Activated CD8-positive, alpha-beta memory T cell treated with anti-CD3 and anti-CD28 coated beads, Interleukin-2, amount 10 ng/mL, durations not matched to agents 7 days and 5 days (primary cell): ENCODE results near the gene BCL2L11. TPM values are rescaled to one million over a fixed set of nuclear protein-coding genes. Genes with fewer than 3 reads are reported as not detected.

Experiments used
- ATAC-seq: fragments of 150-1000 bp; cut with Tn5 transposase; one replicate; pipeline ENCODE4 v1.10.0; 2021; ENCODE audit warnings: moderate library complexity
- CTCF ChIA-PET: fragments of 350-600 bp; sonication (Branson Sonifier 250); formaldehyde crosslinking; loops from one replicate; lab custom pipeline; 2021; ENCODE audit warnings: antibody characterized with exemption; lab: Charles Lee
- DNase-seq: peaks from one replicate; pipeline ENCODE4 v3.0.0-alpha.2; 2020
- H3K27ac Mint-ChIP-seq: one replicate; pipeline ENCODE4 v1.8.0; 2021; ENCODE audit warnings: mild to moderate bottlenecking, mixed read lengths
- H3K27me3 Mint-ChIP-seq: one replicate; pipeline ENCODE4 v1.8.0; 2021; ENCODE audit warnings: mixed read lengths
- H3K36me3 Mint-ChIP-seq: one replicate; pipeline ENCODE4 v1.8.0; 2021; ENCODE audit warnings: mild to moderate bottlenecking, mixed read lengths
- H3K4me1 Mint-ChIP-seq: one replicate; pipeline ENCODE4 v1.8.0; 2021; ENCODE audit warnings: mixed read lengths
- H3K4me3 Mint-ChIP-seq: one replicate; pipeline ENCODE4 v1.8.0; 2021; ENCODE audit warnings: mild to moderate bottlenecking, moderate library complexity, mixed read lengths
- H3K9me3 Mint-ChIP-seq: one replicate; pipeline ENCODE4 v1.8.0; 2022; ENCODE audit warnings: low read depth, mixed read lengths
- total RNA-seq, 2 experiments: library from RNA; stranded (reverse); gene quantifications; one replicate each; pipeline ENCODE4 v1.2.3, GENCODE V29; 2021

The BCL2L11 gene
- total RNA-seq, 2 experiments from 2014 or later = 11.9 to 46.8 TPM

DNA sequence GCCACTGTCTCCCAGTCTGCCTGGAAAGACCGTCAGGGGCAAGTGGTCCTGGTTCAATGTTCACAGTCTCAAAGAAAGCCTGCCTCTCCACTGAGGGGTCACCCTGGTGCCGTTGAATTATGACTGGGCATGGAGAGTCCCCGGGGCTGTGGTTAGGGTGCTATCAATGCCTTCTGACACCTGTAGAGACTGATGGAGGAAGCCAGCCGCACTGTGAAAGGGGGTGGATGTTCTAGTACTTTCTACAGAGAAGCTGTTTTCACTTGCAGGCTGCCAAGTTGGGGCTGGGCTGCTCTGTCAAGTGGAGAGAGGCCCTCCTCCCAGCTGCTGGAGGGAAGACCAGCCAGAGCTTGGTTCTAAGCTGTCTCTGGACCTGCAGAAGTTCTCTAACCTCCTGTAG lies 80.5 kb downstream of the BCL2L11 start:
- Mint-ChIP-seq H3K4me3 (no peak overlapping the region), H3K27me3 (peaks cover 9% of the 10 kb centered on the region), H3K4me1 (peaks cover 3% of the 10 kb centered on the region), H3K27ac (no peak overlapping the region), H3K9me3 (no peaks in the 10 kb centered on the region), H3K36me3 (peaks cover 7% of the 10 kb centered on the region)
- CTCF ChIA-PET = no interaction called here
- no peak for ATAC-seq
- peak; percentile 38 for DNase-seq

DNA sequence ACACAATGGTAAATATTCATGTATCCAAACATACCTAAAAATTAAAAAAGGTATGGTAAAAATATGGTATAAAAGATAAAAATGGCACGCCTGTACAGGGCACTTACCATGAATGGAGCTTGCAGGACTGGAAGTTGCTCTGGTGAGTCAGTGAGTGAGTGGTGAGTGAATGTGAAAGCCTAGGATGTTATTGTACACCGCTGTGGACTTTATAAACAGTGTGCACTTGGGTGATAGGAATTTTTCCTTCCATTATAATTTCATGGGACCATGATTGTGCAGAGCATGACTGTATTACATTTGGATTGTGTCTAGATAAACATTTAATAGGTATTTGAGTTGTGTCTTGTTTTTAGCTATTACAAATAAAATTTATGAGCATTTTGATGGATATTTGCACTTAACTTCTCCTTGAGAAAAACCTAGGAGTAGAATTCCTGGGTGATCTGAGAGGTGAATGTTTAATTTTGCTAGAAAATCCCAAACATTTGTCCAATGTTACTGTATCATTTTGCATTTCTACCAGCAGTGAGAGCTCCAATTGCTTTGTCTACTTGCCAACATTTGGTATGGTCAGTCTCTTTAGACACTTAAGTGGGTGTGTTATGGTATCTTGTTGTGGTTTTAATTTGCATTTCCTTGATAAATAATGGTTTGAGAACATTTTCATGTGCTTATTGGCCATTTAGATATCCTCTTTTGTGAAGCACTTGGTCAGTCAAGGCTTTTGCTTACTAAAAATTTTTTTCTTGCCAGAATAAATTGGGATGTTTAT lies 81.7 kb downstream of the BCL2L11 start:
- Mint-ChIP-seq H3K9me3 (no peaks in the 10 kb centered on the region), H3K4me3 (no peak overlapping the region), H3K36me3 (peaks cover 13% of the 10 kb centered on the region), H3K27me3 (peaks cover 5% of the 10 kb centered on the region), H3K4me1 (no peaks in the 10 kb centered on the region), H3K27ac (no peak overlapping the region)
- ATAC-seq (no peak), DNase-seq (peak; percentile 28)
- CTCF ChIA-PET = no interaction called here

DNA sequence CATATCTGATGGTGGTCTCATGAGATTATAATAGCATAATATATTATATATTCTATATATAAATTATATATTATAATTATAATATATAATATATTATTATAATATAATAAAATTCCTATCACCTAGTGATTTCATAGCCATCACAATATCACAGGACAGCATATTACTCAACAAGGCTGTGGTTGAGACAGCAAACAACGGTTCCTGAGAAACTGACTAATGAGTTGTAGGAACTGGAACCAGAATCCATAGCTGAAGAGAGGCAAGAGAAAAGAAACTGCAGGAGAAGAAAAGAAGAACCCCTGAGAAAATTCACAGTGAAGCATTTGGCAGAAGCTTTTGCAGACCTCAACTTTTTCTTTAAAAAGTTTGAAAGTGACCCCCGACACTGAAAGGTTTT lies 84.0 kb downstream of the BCL2L11 start:
- Mint-ChIP-seq H3K27me3 (peaks cover 6% of the 10 kb centered on the region), H3K4me1 (peaks cover 11% of the 10 kb centered on the region), H3K36me3 (peaks cover 20% of the 10 kb centered on the region), H3K9me3 (no peaks in the 10 kb centered on the region), H3K4me3 (no peak overlapping the region), H3K27ac (no peak overlapping the region)
- CTCF ChIA-PET = interaction anchor here (1.2 kb wide), 1 partner anchor 12 kb away, joined by 4 read pairs; no protein-coding TSS in a partner anchor
- ATAC-seq = no peak
- DNase-seq = no peak

DNA sequence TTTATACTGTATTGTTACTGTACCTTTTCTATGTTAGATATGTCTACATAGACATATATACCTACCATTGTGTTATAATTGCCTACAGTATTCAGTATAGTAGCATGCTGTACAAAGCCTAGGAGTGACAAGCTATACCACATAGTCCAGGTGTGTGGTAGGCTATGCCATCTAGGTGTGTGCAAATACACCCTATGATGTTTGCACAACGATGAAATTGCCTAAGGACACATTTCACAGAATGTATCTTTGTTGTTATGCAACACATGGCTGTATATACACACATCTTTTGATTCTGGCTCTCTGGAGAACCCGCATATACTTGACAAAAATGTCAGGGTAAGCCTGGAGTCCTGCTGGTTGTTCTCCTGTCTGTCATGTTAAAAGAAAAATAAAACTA lies 85.1 kb downstream of the BCL2L11 start:
- Mint-ChIP-seq H3K27ac (no peak overlapping the region), H3K27me3 (peaks cover 6% of the 10 kb centered on the region), H3K4me1 (peaks cover 16% of the 10 kb centered on the region), H3K4me3 (no peak overlapping the region), H3K36me3 (peaks cover 22% of the 10 kb centered on the region), H3K9me3 (no peaks in the 10 kb centered on the region)
- no peak for DNase-seq
- CTCF ChIA-PET = interaction anchor here (1.2 kb wide), 1 partner anchor 13 kb away, joined by 4 read pairs; no protein-coding TSS in a partner anchor
- no peak for ATAC-seq

DNA sequence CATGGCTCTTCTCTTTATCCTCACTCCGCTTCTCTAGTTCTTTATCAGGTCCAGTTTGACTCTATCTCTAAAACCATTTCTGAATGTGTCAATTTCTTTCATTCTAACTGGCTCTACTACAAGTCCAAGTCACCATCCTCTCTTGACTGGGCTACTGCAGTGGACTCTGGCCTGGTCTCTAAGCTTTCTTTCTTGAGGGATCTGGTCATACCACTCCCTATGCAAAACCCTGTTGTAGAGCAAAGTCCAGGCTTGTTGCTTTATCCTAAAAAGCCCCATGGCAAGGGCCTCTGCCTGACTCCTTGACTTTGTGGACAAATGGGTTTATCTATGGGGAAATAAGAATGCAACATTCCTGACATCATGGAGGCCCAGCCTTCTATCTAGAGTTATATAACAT lies 87.1 kb downstream of the BCL2L11 start:
- CTCF ChIA-PET = no interaction called here
- Mint-ChIP-seq H3K36me3 (peaks cover 28% of the 10 kb centered on the region), H3K27me3 (peaks cover 6% of the 10 kb centered on the region), H3K27ac (no peak overlapping the region), H3K4me3 (no peak overlapping the region), H3K4me1 (peaks cover 16% of the 10 kb centered on the region), H3K9me3 (peaks cover 2% of the 10 kb centered on the region)
- ATAC-seq = no peak
- DNase-seq = no peak

DNA sequence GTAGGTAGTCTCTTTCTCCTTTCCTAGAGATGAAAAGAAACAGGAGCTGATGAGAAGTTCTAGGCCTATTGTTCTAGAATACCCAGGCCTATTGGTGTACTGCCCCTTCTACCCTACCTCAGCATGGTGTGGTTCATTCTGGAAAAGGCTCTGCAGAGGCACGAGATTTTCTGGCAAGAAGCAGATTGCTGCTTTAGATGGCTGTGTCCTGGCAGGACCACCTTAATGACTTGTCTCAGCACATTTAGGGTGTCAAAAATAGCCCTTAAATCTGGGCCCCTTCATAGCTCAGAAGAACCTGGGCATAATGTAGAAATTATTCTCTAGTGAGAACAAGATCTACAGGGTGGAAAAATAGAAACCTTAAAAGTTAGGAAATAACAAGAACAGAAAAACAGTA lies 87.9 kb downstream of the BCL2L11 start:
- no peak overlapping the region for H3K4me3 Mint-ChIP-seq
- CTCF ChIA-PET = no interaction called here
- ATAC-seq (peak; percentile 27), DNase-seq (no peak)
- H3K36me3 Mint-ChIP-seq = peaks cover 34% of the 10 kb centered on the region
- no peak overlapping the region for H3K27ac Mint-ChIP-seq
- H3K4me1 Mint-ChIP-seq = peaks cover 16% of the 10 kb centered on the region
- peaks cover 2% of the 10 kb centered on the region for H3K9me3 Mint-ChIP-seq
- peaks cover 6% of the 10 kb centered on the region for H3K27me3 Mint-ChIP-seq

DNA sequence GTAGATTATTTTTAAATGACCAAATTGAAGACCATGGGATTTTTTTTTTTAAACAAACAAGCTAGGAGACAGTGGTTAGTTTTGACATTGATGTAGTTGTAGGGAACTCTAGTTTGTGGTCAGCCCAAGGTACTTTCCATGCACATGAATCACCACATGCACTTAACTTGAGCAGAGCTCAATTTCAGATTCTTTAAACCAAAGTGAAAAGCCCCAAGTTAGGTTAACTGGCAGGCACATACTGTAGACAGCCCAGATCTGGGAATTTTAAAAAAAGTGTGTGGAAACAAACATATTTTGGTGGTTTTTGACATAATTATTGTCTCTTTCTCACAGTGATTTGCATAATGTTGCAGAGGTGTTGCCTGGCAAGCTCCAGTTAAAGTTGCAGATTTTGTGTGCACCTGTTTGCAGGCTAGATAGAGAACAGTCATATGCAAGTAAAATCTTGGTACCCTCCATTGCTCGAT lies 88.4 kb downstream of the BCL2L11 start:
- no peak overlapping the region for H3K27ac Mint-ChIP-seq
- DNase-seq (peak; percentile 55), ATAC-seq (peak; percentile 64)
- CTCF ChIA-PET = no interaction called here
- H3K4me3 Mint-ChIP-seq = no peak overlapping the region
- H3K9me3 Mint-ChIP-seq = peaks cover 5% of the 10 kb centered on the region
- H3K27me3 Mint-ChIP-seq = peaks cover 4% of the 10 kb centered on the region
- peaks cover 16% of the 10 kb centered on the region for H3K4me1 Mint-ChIP-seq
- H3K36me3 Mint-ChIP-seq = peaks cover 34% of the 10 kb centered on the region

DNA sequence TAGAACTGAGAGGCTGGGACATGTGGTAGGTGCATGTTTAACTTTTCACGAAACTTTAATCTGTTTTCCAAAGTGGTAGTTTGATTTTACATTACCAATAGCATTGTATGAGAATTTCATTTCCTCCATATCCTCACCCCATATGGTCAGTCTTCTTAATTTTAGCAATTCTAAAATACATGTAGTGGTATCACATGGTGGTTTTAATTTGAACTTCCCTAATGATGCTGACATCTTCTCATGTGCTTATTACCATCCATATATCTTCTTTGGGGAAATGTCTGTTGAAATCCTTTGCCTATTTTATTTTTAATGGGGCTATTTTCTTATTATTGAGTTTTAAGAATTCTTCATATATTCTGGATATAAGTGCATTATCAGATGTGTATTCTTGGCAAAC lies 89.3 kb downstream of the BCL2L11 start:
- ATAC-seq (no peak), DNase-seq (no peak)
- Mint-ChIP-seq H3K36me3 (peaks cover 42% of the 10 kb centered on the region), H3K27me3 (peaks cover 5% of the 10 kb centered on the region), H3K4me3 (no peak overlapping the region), H3K4me1 (peaks cover 16% of the 10 kb centered on the region), H3K27ac (no peak overlapping the region), H3K9me3 (peaks cover 11% of the 10 kb centered on the region)
- CTCF ChIA-PET = no interaction called here

DNA sequence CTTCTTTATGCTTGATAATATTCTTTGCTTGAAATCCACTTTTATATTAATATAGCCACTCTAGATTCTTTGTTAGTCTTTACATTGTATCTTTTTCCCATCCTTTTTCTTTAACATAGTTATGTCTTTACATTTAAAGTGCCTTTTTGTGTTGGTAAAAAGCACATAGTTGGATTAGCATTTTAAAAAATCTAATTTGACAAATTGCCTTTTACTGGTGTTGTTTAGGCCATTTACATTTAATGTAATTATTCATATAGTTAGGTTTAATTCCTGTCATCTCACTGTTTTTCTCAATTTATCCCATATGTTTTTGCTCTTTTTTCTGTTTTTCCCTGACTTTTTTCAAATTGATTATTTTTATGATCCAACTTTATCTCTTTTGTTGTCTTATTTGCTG lies 93.2 kb downstream of the BCL2L11 start:
- Mint-ChIP-seq H3K27ac (no peak overlapping the region), H3K27me3 (peaks cover 2% of the 10 kb centered on the region), H3K36me3 (peaks cover 37% of the 10 kb centered on the region), H3K9me3 (peaks cover 11% of the 10 kb centered on the region), H3K4me3 (no peak overlapping the region), H3K4me1 (peaks cover 12% of the 10 kb centered on the region)
- no peak for DNase-seq
- CTCF ChIA-PET = no interaction called here
- ATAC-seq = no peak

DNA sequence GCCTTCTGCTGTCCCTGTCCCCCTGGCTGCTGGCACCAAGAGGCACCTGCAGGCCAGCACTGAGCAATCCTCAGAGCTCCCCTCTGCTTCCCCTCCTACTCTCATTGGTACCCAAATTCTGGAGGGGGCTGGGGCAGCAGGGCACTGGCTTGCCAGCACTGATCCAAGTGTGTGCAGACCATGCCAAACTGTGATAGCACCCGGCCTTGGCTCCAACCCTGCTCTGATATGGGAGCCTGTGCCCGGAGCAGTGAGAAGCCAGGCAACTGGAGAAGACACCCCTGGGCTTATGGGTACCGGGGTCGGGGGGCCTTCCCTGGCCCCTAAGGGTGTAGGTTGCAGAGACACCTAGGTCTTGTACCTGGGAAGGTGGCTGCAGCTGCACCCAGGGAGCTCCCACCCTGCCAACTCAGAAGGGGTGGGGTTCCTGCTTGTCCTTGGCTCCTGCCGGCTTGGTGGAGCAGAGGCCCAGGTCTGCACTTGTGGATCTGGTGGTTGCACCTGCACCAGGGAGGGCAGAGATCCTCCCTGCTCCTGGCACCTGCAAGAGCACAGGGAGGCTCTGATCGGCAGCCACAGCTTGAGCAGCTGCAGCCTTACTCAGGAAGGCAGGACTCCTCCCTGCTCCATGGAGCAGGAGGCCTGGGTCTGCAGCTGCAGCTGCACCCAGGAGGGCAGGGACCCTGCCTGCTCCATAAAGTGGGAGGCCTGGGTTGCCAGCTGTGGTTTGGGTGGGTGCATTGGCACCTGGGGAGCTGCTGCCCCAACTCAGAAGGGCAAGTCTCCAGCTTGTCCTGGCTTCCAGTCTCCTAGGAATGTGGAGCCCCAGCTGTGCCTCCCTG lies 96.3 kb downstream of the BCL2L11 start:
- Mint-ChIP-seq H3K36me3 (peaks cover 29% of the 10 kb centered on the region), H3K27ac (no peak overlapping the region), H3K9me3 (peaks cover 11% of the 10 kb centered on the region), H3K27me3 (peaks cover 10% of the 10 kb centered on the region), H3K4me3 (no peak overlapping the region), H3K4me1 (no peaks in the 10 kb centered on the region)
- CTCF ChIA-PET = no interaction called here
- ATAC-seq = no peak
- DNase-seq = peak; percentile 19
